A549 (cell line): ENCODE results near the gene SLC29A4. TPM values are rescaled to one million over a fixed set of nuclear protein-coding genes. Genes with fewer than 3 reads are reported as not detected.
"Not testable (repeated sequence)": the region's sequence is repeated elsewhere in the genome, so short reads cannot be mapped to it uniquely, and the experiment has no call there.

Experiments used
- ATAC-seq, 2 experiments: fragments of 200-7000 bp in 1 of 2; fragments of >200 bp in 1 of 2; cut with Nextera tagmentation in 1 of 2; cut with Tn5 transposase in 1 of 2; 3 replicates each; pipeline versions ENCODE4 v1.8.0 to v1.9.1; 2018 to 2020; ENCODE audit warnings: mild to moderate bottlenecking in 1 of 2, moderate library complexity in 1 of 2
- CTCF ChIA-PET: fragments of 300-600 bp; sonication (Branson Sonifier 250); formaldehyde crosslinking; extraction: SDS; loops from one replicate; lab custom pipeline; 2021; ENCODE audit warnings: antibody characterized with exemption, inconsistent platforms; lab: Yijun Ruan, JAX
- POLR2A ChIA-PET: fragments of 350-600 bp; formaldehyde crosslinking; extraction: SDS; loops from one replicate; lab custom pipeline; 2021; ENCODE audit warnings: antibody characterized with exemption, inconsistent platforms; lab: Yijun Ruan, JAX
- DNase-seq, 2 experiments: peaks; one replicate each; pipeline versions ENCODE4 v3.0.0 to v3.0.0-alpha.2; 2011 to 2016; ENCODE audit warnings: low read depth in 1 of 2, low spot score in 1 of 2
- FAIRE-seq: peaks from 2 replicates; lab custom pipeline; 2011; peaks lifted over from hg19 to GRCh38; lab: Jason Lieb, UNC
- H3K27ac ChIP-seq, 2 experiments: fragments of >200 bp; sonication (Bioruptor Twin); formaldehyde crosslinking; 3 replicates each; pipeline ENCODE4 v1.5.1; 2016 to 2017
- H3K4me1 ChIP-seq: fragments of >200 bp; sonication (Bioruptor Twin); formaldehyde crosslinking; 3 replicates; pipeline ENCODE4 v1.6.1; 2016
- H3K4me2 ChIP-seq: fragments of >200 bp; sonication (Bioruptor Twin); formaldehyde crosslinking; 3 replicates; pipeline ENCODE4 v1.6.1; 2016
- H3K4me3 ChIP-seq: fragments of >200 bp; sonication (Bioruptor Twin); formaldehyde crosslinking; 3 replicates; pipeline ENCODE4 v1.5.1; 2016
- H3K9me3 ChIP-seq: fragments of >200 bp; sonication (Bioruptor Twin); formaldehyde crosslinking; 3 replicates; pipeline ENCODE4 v1.6.1; 2016
- BHLHE40 ChIP-seq: IDR thresholded peaks from 2 replicates; pipeline ENCODE4 v1.6.1; 2012; ENCODE audit warnings: low read depth, low read length, inconsistent platforms
- CBX8 ChIP-seq: fragments of 200-600 bp; sonication (generic); IDR thresholded peaks from 2 replicates; pipeline ENCODE4 v1.6.1; 2016
- EHF ChIP-seq: fragments of 250-450 bp; sonication (Bioruptor Pico); IDR thresholded peaks from 2 replicates; pipeline ENCODE4 v1.5.0; 2020; ENCODE audit warnings: mild to moderate bottlenecking
- EP300 ChIP-seq, 2 experiments: fragments of >200 bp; sonication (Bioruptor Twin); formaldehyde crosslinking; IDR thresholded peaks; 2 replicates in 1 of 2; 3 replicates in 1 of 2; pipeline ENCODE4 v1.6.1; 2016 to 2017
- FOSB ChIP-seq: fragments of 250-450 bp; sonication (Bioruptor Pico); IDR thresholded peaks from 2 replicates; pipeline ENCODE4 v1.5.0; 2020; ENCODE audit warnings: mild to moderate bottlenecking, moderate library complexity
- HEYL ChIP-seq: fragments of 250-450 bp; sonication (Bioruptor Pico); IDR thresholded peaks from 2 replicates; pipeline ENCODE4 v1.8.0; 2021; ENCODE audit warnings: mild to moderate bottlenecking, moderate library complexity
- HOXB13 ChIP-seq: fragments of 250-450 bp; sonication (Bioruptor Pico); IDR thresholded peaks from 2 replicates; pipeline ENCODE4 v1.5.0; 2020; ENCODE audit warnings: low read depth, mild to moderate bottlenecking, moderate library complexity
- KDM5A ChIP-seq: fragments of 200-600 bp; sonication (generic); IDR thresholded peaks from 2 replicates; pipeline ENCODE4 v1.6.1; 2016; ENCODE audit warnings: antibody characterized with exemption, mild to moderate bottlenecking
- MAZ ChIP-seq: fragments of 150-350 bp; IDR thresholded peaks from 2 replicates; pipeline ENCODE4 v1.6.1; 2014; ENCODE audit warnings: antibody characterized with exemption, low read depth, low read length, borderline replicate concordance
- PHF8 ChIP-seq: fragments of 200-600 bp; sonication (generic); IDR thresholded peaks from 2 replicates; pipeline ENCODE4 v1.6.1; 2016; ENCODE audit warnings: low read depth, mild to moderate bottlenecking, antibody characterized with exemption, moderate library complexity, borderline replicate concordance
- RNF2 ChIP-seq: fragments of 200-600 bp; sonication (generic); IDR thresholded peaks from 2 replicates; pipeline ENCODE4 v1.6.1; 2016; ENCODE audit warnings: low read depth, mild to moderate bottlenecking, antibody characterized with exemption, moderate library complexity, borderline replicate concordance
- SMC3 ChIP-seq: fragments of >200 bp; sonication (Bioruptor Twin); formaldehyde crosslinking; IDR thresholded peaks from 3 replicates; pipeline ENCODE4 v1.6.1; 2018; ENCODE audit warnings: inconsistent platforms
- SREBF2 ChIP-seq: fragments of 450-650 bp; IDR thresholded peaks from 2 replicates; pipeline ENCODE4 v1.6.1; 2014; ENCODE audit warnings: mild to moderate bottlenecking, moderate library complexity
- TFCP2L1 ChIP-seq: fragments of 250-450 bp; sonication (Bioruptor Pico); IDR thresholded peaks from 2 replicates; pipeline ENCODE4 v1.5.0; 2021; ENCODE audit warnings: mild to moderate bottlenecking
- ZFP36 ChIP-seq: fragments of 450-650 bp; IDR thresholded peaks from 2 replicates; pipeline ENCODE4 v1.6.1; 2014; ENCODE audit warnings: borderline replicate concordance; ENCODE audit not compliant: partially characterized antibody
- WGBS: methylation state at CpG from one replicate; pipeline ENCODE4 v1.1.6; 2017; ENCODE audit errors: missing lambda C conversion rate; 5-methylcytosine and 5-hydroxymethylcytosine counted together
- polyA plus RNA-seq, 4 experiments: library from polyadenylated mRNA; depleted of rRNA in 3 of 4; stranded (reverse); fragments of >200 nt; fragmentation: RNase III in 1 of 4; extraction: RNeasy Plus Mini Kit Qiagen cat#74134 plus additional on column Dnase treatment in 1 of 4; gene quantifications; 2 replicates in 3 of 4; 3 replicates in 1 of 4; pipeline ENCODE4 v1.2.3, GENCODE V29; 2011 to 2017
- TF ChIP-seq, protein P1 (sequence below): IDR thresholded peaks from 2 replicates; pipeline ENCODE4 v1.6.1; 2012
- TF ChIP-seq, protein P2 (sequence below): IDR thresholded peaks from 2 replicates; pipeline ENCODE4 v1.6.1; 2012
- TF ChIP-seq, protein P3 (sequence below): fragments of 150-350 bp; IDR thresholded peaks from 2 replicates; pipeline ENCODE4 v1.6.1; 2014; ENCODE audit warnings: low read depth, mild to moderate bottlenecking, low read length
- TF ChIP-seq, protein P4 (sequence below): fragments of >200 bp; sonication (Bioruptor Twin); formaldehyde crosslinking; IDR thresholded peaks from 2 replicates; pipeline ENCODE4 v1.6.1; 2016

Gene SLC29A4
- polyA plus RNA-seq, 2 of the 4 experiments (the other 2 are of a cell fraction): 11.5 to 12.6 TPM

DNA sequence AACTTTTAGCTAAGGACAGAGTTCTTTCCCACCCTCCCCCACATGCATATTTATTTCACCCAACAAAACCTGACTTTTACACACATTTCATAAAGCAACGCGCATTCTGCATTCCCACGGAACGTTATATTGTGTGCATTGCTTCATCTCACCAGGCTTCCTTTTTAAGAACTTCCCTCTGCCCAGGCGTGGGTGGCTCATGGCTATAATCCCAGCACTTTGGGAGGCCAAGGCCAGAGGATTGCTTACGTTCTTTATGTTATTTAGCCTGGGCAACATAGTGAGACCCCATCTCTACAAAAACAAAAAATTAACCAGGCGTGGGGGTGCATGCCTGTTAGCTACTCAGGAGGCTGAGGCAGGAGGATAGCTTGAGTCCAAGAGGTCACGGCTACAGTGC, 14.9 kb upstream of the SLC29A4 start:
- H3K4me2 ChIP-seq, H3K4me1 ChIP-seq, FAIRE-seq, ATAC-seq, H3K9me3 ChIP-seq, DNase-seq, POLR2A ChIA-PET, H3K4me3 ChIP-seq, H3K27ac ChIP-seq: not testable (repeated sequence)
- WGBS: 73% methylated on average over 8 of the region's 8 CpGs
- CTCF ChIA-PET: interaction anchor here (0.6 to 1.2 kb wide), 2 partner anchors 47 to 289 kb away, joined by 3 to 5 read pairs; no protein-coding TSS in a partner anchor

DNA sequence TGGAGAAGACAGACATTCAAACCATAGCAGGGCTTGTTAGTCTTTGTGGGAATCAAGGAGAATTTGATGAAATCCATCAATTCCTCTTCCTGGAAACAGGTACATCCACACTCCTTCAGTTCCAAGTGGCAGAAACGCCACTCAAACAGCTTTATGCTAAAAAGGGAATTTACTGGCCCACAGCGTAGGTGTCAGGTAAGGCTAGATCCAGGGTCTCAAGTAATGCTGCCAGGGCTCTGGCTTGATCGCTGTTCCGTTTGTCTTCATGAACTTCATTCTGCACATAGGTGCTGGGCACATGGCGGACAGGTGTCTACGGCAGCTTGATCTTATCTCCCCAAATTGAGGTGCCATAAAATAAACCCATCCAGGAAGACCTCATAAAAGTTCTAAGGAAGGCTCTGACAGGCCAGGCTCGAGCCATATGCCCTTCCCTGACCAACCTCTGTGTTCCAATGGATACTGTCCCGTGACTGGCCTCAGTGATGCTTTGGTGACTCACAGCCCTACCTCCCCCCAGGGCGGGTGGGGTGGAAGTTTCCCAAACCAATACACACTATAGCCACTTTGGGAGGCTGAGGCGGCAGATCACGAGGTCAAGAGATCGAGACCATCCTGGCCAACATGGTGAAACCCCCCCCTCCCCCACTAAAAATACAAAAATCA, 12.6 kb upstream of the SLC29A4 start:
- DNase-seq, H3K4me2 ChIP-seq, H3K9me3 ChIP-seq, H3K4me1 ChIP-seq, POLR2A ChIA-PET, FAIRE-seq, H3K4me3 ChIP-seq, H3K27ac ChIP-seq, ATAC-seq: not testable (repeated sequence)
- CTCF ChIA-PET: interaction anchor here (1.5 kb wide), 1 partner anchor 30 kb away, joined by 3 read pairs; no protein-coding TSS in a partner anchor
- WGBS: 57% methylated on average over 12 of the region's 12 CpGs

DNA sequence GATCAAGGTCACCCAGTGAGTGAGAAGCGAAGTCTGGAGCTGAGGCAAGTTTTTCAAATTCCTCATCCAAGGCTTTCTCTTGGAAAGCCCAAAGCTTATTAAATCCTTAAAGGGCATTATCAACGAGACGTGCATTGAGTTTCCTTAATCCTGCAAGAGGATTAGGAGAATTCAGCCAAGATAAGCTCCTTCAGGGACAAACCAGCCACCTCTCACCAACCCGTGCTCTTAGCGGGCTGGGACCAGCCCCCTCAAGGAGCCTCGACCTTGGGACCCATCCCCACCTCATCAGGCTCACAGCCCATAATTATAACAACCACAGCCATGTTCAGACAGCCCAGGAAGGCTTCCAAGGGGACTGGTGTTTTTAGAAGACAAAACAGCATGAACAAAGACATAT, 12.0 kb upstream of the SLC29A4 start:
- H3K9me3 ChIP-seq: no peaks in the 10 kb centered on the region
- no peak for FAIRE-seq
- no peak for DNase-seq
- ChIA-PET CTCF (interaction anchor here (1.5 kb wide), 1 partner anchor 31 kb away, joined by 3 read pairs; no protein-coding TSS in a partner anchor), POLR2A (no interaction called here)
- no peaks in the 10 kb centered on the region for H3K4me1 ChIP-seq
- no peak overlapping the region for H3K4me3 ChIP-seq
- TF ChIP-seq MAZ (no peak), EHF (no peak), HEYL (CRISPR knock-in tag) (no peak), BHLHE40 (no peak), HOXB13 (CRISPR knock-in tag) (no peak), EP300 (IDR thresholded peaks at IDR 0.05) (no peak), CBX8 (no peak), SMC3 (no peak), SREBF2 (no peak), PHF8 (no peak), RNF2 (no peak), TFCP2L1 (no peak), ZFP36 (no peak), KDM5A (no peak), FOSB (CRISPR knock-in tag) (no peak)
- TF ChIP-seq, protein P1, sequence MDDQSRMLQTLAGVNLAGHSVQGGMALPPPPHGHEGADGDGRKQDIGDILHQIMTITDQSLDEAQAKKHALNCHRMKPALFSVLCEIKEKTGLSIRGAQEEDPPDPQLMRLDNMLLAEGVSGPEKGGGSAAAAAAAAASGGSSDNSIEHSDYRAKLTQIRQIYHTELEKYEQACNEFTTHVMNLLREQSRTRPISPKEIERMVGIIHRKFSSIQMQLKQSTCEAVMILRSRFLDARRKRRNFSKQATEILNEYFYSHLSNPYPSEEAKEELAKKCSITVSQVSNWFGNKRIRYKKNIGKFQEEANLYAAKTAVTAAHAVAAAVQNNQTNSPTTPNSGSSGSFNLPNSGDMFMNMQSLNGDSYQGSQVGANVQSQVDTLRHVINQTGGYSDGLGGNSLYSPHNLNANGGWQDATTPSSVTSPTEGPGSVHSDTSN: no peak
- TF ChIP-seq, protein P2, sequence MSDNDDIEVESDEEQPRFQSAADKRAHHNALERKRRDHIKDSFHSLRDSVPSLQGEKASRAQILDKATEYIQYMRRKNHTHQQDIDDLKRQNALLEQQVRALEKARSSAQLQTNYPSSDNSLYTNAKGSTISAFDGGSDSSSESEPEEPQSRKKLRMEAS: no peak
- TF ChIP-seq, protein P3, sequence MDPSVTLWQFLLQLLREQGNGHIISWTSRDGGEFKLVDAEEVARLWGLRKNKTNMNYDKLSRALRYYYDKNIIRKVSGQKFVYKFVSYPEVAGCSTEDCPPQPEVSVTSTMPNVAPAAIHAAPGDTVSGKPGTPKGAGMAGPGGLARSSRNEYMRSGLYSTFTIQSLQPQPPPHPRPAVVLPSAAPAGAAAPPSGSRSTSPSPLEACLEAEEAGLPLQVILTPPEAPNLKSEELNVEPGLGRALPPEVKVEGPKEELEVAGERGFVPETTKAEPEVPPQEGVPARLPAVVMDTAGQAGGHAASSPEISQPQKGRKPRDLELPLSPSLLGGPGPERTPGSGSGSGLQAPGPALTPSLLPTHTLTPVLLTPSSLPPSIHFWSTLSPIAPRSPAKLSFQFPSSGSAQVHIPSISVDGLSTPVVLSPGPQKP: no peak
- TF ChIP-seq, protein P4, sequence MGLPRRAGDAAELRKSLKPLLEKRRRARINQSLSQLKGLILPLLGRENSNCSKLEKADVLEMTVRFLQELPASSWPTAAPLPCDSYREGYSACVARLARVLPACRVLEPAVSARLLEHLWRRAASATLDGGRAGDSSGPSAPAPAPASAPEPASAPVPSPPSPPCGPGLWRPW: no peak
- H3K4me2 ChIP-seq: no peak overlapping the region
- no peak for ATAC-seq
- no peak overlapping the region for H3K27ac ChIP-seq
- 25% methylated on average over 6 of the region's 6 CpGs for WGBS
